SK-N-MC (cell line): ENCODE results near the gene CSF1.
"Not testable (repeated sequence)": the region's sequence is repeated elsewhere in the genome, so short reads cannot be mapped to it uniquely, and the experiment has no call there.

Experiments
- DNase-seq: peaks from one replicate; pipeline ENCODE4 v3.0.0-alpha.2; 2011; ENCODE audit warnings: low read depth, low spot score
- H3K27ac ChIP-seq: fragments of 200-600 bp; sonication (generic); 2 replicates; pipeline ENCODE4 v1.5.1; 2016; ENCODE audit warnings: mixed run types
- H3K36me3 ChIP-seq: fragments of 200-600 bp; sonication (generic); 2 replicates; pipeline ENCODE4 v1.6.1; 2017; ENCODE audit warnings: antibody characterized with exemption, low read length, mixed read lengths; ENCODE audit not compliant: insufficient read depth
- H3K4me3 ChIP-seq: fragments of 200-600 bp; sonication (generic); 2 replicates; pipeline ENCODE4 v1.5.1; 2016
- H3K9ac ChIP-seq: fragments of 200-600 bp; sonication (generic); 2 replicates; pipeline ENCODE4 v1.8.0; 2017; ENCODE audit warnings: mixed run types, mixed read lengths; ENCODE audit not compliant: insufficient read length
- H3K9me3 ChIP-seq: fragments of 200-600 bp; sonication (generic); 2 replicates; pipeline ENCODE4 v1.6.1; 2017; ENCODE audit warnings: low read depth, mild to moderate bottlenecking, antibody characterized with exemption, low read length, moderate library complexity, mixed read lengths
- EZH2 ChIP-seq: fragments of 200-600 bp; sonication (generic); IDR thresholded peaks from one replicate; pipeline ENCODE4 v1.6.1; 2017; ENCODE audit warnings: antibody characterized with exemption
- FOXP2 ChIP-seq: optimal IDR thresholded peaks from 2 replicates; pipeline ENCODE3; 2011; ENCODE audit warnings: mild to moderate bottlenecking, moderate library complexity; ENCODE audit not compliant: insufficient read depth; ENCODE audit errors: extremely low read length, control extremely low read depth
- POLR2AphosphoS5 ChIP-seq: IDR thresholded peaks from 2 replicates; pipeline ENCODE4 v1.6.1; 2012; ENCODE audit warnings: mild to moderate bottlenecking, low read depth, low read length, borderline replicate concordance

The CSF1 gene

DNA sequence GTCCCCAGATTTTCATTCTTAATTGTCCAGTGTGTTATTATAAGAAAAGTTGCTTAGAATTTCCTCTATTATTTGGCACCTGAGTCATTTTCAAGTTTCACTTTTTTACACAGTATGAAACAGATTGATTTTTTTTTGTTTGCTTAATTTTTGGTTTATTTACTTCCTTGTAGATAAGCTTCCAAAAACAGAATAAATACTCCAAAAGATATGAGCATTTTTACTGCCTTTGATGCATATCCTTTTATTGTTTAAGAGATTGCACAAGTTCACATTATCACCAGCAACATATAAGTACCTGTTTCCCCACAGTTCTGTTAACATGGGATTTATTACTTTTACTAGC, 37.6 kb downstream of the CSF1 start:
- H3K27ac ChIP-seq: peak overlapping the region; percentile 54; the same call in 1 of the 2 replicates
- peak overlapping the region; percentile 19 for H3K9ac ChIP-seq
- no peak overlapping the region for H3K4me3 ChIP-seq
- TF ChIP-seq POLR2AphosphoS5: no peak
- no peak for TF ChIP-seq EZH2
- no peak for TF ChIP-seq FOXP2
- H3K36me3 ChIP-seq: no peaks in the 10 kb centered on the region
- no peak for DNase-seq
- no peaks in the 10 kb centered on the region for H3K9me3 ChIP-seq

DNA sequence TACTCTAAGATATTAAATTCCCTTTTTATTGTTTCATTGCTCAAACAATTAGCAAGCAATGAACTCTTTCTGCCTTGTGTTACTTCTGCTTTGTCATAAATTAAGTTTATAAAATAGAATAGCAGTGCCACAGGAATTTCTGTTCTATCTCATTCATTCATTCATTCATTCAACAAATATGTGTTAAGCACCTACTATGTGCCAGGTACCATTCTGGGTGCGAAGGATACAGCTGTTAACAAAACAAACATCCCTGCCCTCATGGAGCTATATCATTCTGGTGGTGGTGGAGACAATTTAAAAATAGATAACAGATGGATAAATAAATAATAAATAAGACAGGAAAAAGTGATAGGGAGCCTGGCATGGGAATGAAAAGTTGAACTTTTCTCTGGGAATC, 39.4 kb downstream of the CSF1 start:
- H3K9ac ChIP-seq: no peak overlapping the region
- TF ChIP-seq EZH2: no peak
- no peak for TF ChIP-seq POLR2AphosphoS5
- no peak for TF ChIP-seq FOXP2
- H3K36me3 ChIP-seq: no peaks in the 10 kb centered on the region
- DNase-seq: no peak
- no peak overlapping the region for H3K4me3 ChIP-seq
- no peaks in the 10 kb centered on the region for H3K9me3 ChIP-seq
- no peak overlapping the region for H3K27ac ChIP-seq

DNA sequence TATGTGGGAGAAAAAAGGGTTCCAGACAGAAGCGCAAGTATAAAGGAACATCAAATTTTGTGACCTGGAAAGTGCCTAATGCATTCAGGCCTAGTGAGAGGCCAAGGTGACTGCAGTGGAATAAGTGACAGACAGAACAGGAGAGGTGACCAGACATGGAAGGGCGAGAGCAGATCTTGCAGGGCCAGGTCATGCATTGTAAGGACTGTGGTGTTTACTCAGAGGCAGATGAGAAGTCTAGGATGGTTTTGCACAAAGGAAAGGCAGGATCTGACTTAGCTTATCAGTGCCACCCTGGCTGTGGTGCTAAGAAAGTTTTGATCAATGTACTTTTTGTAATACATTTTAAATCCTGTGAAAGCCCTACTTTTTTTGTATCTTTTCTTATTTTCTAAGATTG, 39.9 kb downstream of the CSF1 start:
- TF ChIP-seq FOXP2 (no peak), POLR2AphosphoS5 (no peak), EZH2 (no peak)
- no peak for DNase-seq
- Histone ChIP-seq H3K4me3 (no peak overlapping the region), H3K9me3 (no peaks in the 10 kb centered on the region), H3K36me3 (no peaks in the 10 kb centered on the region), H3K27ac (peak overlapping the region; percentile 58; the same call in 1 of the 2 replicates), H3K9ac (no peak overlapping the region)

DNA sequence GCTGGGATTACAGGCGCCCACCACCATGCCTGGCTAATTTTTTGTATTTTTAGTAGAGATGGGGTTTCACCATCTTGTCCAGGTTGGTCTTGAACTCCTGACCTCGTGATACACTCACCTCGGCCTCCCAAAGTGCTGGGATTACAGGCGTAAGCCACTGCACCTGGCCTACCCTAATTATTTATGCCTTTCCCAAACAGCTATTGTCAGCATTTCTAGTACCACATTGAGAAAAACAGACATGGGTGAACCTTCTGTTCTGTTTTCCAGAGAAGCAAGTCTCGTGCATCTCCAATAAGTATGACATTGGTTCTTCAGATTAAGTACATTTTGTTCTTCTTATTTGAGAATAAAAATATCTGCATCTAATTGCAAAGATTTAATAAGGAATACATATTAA, 40.9 kb downstream of the CSF1 start:
- DNase-seq, H3K4me3 ChIP-seq, H3K9me3 ChIP-seq, H3K27ac ChIP-seq, H3K9ac ChIP-seq, H3K36me3 ChIP-seq: not testable (repeated sequence)

DNA sequence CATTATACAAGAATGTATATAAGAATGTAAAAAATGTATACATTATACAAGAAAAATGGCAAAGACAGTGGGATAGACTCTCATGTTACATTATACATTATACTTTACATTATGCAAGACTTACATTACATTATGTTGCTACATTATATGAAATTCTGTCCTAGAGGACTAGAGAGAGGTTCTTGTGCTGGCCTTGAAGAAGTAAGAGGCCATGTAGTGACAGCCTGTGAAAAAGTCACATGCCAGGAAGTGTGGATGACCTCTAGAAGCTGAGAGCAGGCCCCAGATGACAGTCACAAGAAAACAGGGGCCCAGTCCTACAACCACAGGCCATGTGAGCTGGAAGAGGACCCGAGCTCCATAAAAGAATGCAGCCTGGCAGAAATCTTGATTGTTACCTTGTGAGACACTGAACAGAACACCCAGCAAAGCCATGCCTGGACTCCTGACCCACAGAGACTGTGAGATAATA, 43.4 kb downstream of the CSF1 start:
- H3K9ac ChIP-seq: no peak overlapping the region
- DNase-seq: no peak
- TF ChIP-seq FOXP2 (no peak), POLR2AphosphoS5 (no peak), EZH2 (no peak)
- no peaks in the 10 kb centered on the region for H3K9me3 ChIP-seq
- no peak overlapping the region for H3K4me3 ChIP-seq
- H3K36me3 ChIP-seq: no peaks in the 10 kb centered on the region
- peak overlapping the region; percentile 70; the same call in 1 of the 2 replicates for H3K27ac ChIP-seq

DNA sequence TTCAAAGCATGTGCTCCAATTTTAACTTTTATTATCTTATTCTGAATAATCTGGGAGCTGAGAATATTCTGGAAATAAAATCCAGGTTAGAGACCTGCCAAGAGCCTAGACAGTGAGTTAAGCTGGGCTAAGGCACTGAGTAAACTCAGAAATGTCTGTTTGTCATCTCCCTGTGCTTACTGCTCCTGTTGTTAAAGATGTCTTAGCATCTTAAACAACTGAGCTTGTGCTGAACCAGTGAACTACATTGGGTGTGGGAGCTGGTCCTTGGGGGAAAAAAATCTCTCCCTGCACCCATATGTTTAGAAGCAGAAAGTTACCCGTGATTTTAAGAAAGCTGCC, 49.0 kb downstream of the CSF1 start:
- Histone ChIP-seq H3K27ac (peak overlapping the region; percentile 77), H3K36me3 (no peaks in the 10 kb centered on the region), H3K9me3 (no peaks in the 10 kb centered on the region), H3K9ac (peak overlapping the region; percentile 6), H3K4me3 (0 out of 2 replicates have a peak overlapping the region, but pooled peaks have one; percentile 40)
- no peak for TF ChIP-seq POLR2AphosphoS5
- TF ChIP-seq EZH2: no peak
- TF ChIP-seq FOXP2: no peak
- no peak for DNase-seq

DNA sequence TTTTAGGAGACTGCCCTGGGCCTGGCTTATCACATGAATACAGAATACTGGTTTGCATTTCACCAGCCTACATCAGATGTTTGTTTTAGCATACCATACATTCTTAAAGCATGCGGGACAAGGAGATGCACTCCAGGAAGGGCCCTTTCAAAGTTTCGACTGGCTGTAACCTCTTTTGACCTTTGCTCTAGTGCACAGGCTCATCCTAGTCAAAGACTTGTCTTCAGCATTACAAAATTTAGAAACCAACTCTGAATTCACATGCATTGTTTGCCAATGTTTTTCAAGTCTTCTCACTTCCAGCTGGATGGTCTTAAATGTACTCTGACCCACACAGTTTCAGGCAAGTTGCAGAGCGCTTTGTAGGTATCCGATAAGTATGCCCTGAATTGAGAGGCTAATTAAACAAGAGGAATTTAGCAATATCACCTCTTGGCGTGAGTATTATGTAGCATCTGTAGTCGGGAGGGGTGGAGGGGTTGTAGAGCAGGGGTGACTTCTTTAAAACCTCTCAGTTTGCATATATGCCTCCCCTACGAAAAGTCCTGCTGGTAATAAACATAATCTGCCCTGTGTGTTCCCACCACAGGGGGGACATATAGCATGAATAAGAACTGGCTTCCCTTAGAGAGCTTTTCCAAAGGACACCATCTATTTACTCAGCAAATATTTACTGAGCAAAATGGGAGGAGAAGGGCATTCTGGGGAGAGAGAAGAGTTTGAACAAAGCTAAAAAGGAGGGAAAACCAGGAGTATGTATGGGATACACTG, 49.5 kb downstream of the CSF1 start:
- DNase-seq: no peak
- TF ChIP-seq POLR2AphosphoS5: no peak
- TF ChIP-seq EZH2: no peak
- no peak for TF ChIP-seq FOXP2
- Histone ChIP-seq H3K36me3 (no peaks in the 10 kb centered on the region), H3K9me3 (no peaks in the 10 kb centered on the region), H3K9ac (peak overlapping the region; percentile 7), H3K27ac (peak overlapping the region; percentile 77), H3K4me3 (peak overlapping the region; percentile 40)

DNA sequence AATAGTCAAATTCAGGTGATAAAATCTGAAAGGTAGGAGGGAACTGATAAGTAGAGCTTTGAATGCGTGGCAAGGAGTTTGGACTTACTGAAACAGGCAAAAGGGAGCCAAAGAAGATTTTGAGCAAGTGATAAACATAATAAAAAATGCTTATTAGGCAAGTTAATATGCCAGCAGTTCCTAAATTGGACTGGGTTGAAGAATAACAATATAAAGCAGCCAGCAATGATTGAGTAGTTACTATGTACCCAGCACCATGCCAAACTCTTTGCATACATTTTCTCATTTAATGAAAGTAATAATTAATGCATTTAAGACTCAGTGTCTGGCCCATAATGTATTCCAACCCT, 50.1 kb downstream of the CSF1 start:
- H3K27ac ChIP-seq: peak overlapping the region; percentile 77
- no peak for DNase-seq
- no peaks in the 10 kb centered on the region for H3K9me3 ChIP-seq
- no peak for TF ChIP-seq EZH2
- no peak for TF ChIP-seq FOXP2
- TF ChIP-seq POLR2AphosphoS5: no peak
- no peaks in the 10 kb centered on the region for H3K36me3 ChIP-seq
- 0 out of 2 replicates have a peak overlapping the region, but pooled peaks have one; percentile 40 for H3K4me3 ChIP-seq
- peak overlapping the region; percentile 7 for H3K9ac ChIP-seq

DNA sequence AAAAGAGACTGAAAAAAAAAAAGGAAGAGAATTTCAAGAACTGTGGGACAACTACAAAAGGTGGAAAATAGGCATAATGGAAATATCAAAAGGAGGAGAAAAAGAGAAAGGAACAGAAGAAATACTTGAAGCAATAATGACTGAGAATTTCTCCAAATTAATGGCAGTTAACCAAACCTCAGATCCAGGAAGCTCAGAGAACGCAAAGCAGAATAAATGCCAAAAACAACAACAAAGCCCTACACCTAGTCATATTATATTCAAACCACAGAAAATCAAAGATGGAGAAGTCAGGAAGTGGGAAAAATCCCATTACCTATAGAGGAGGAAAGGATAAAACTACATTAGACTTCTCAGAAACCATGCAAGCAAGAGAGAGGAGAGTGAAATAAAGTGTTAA, 53.2 kb downstream of the CSF1 start:
- no peaks in the 10 kb centered on the region for H3K36me3 ChIP-seq
- no peak overlapping the region for H3K27ac ChIP-seq
- TF ChIP-seq POLR2AphosphoS5 (no peak), EZH2 (no peak), FOXP2 (no peak)
- H3K9ac ChIP-seq: no peak overlapping the region
- H3K9me3 ChIP-seq: no peaks in the 10 kb centered on the region
- no peak for DNase-seq
- no peak overlapping the region for H3K4me3 ChIP-seq
